Suprapubic skin (tissue), 4 donors: Measurements from ENCODE around the gene DMAC1.

Experiments used
- EP300 ChIP-seq: sonication (generic); formaldehyde crosslinking; IDR thresholded peaks from one replicate; pipeline ENCODE4 v1.6.1; 2017; ENCODE audit warnings: antibody characterized with exemption
- POLR2A ChIP-seq, 2 donors: fragments of 450-650 bp; IDR thresholded peaks; one replicate each; pipeline ENCODE4 v1.6.1; 2017; ENCODE audit warnings: antibody characterized with exemption in 2 of 2, mild to moderate bottlenecking in 2 of 2, moderate library complexity in 2 of 2
- POLR2AphosphoS5 ChIP-seq, 3 donors: sonication (generic); formaldehyde crosslinking; IDR thresholded peaks; one replicate each; pipeline ENCODE4 v1.6.1; 2017; ENCODE audit warnings: antibody characterized with exemption in 3 of 3
- TF ChIP-seq, protein P1 (sequence below), 2 donors: fragments of 200-600 bp in 1 of 2; fragments of 450-650 bp in 1 of 2; sonication (generic) in 1 of 2; IDR thresholded peaks; one replicate each; pipeline ENCODE4 v1.5.1; 2016 to 2019; ENCODE audit warnings: antibody characterized with exemption in 2 of 2, mild to moderate bottlenecking in 1 of 2, moderate library complexity in 1 of 2

GRCh38 chr9:7844242-7844641 lies 44.7 kb upstream of the DMAC1 start:
- TF ChIP-seq, protein P1, sequence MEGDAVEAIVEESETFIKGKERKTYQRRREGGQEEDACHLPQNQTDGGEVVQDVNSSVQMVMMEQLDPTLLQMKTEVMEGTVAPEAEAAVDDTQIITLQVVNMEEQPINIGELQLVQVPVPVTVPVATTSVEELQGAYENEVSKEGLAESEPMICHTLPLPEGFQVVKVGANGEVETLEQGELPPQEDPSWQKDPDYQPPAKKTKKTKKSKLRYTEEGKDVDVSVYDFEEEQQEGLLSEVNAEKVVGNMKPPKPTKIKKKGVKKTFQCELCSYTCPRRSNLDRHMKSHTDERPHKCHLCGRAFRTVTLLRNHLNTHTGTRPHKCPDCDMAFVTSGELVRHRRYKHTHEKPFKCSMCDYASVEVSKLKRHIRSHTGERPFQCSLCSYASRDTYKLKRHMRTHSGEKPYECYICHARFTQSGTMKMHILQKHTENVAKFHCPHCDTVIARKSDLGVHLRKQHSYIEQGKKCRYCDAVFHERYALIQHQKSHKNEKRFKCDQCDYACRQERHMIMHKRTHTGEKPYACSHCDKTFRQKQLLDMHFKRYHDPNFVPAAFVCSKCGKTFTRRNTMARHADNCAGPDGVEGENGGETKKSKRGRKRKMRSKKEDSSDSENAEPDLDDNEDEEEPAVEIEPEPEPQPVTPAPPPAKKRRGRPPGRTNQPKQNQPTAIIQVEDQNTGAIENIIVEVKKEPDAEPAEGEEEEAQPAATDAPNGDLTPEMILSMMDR (IDR thresholded peaks at IDR 0.05) = no peak
- TF ChIP-seq POLR2AphosphoS5 (IDR thresholded peaks at IDR 0.05) = no peak
- no peak for TF ChIP-seq POLR2A (IDR thresholded peaks at IDR 0.05)
- TF ChIP-seq EP300 = no peak
